HCT116 (cell line): Measurements from ENCODE around the gene RCAN2. TPM values are rescaled to one million over a fixed set of nuclear protein-coding genes. Genes with fewer than 3 reads are reported as not detected.

Experiments
- ATAC-seq: fragments of 200-7000 bp; cut with Tn5 transposase; 2 replicates; pipeline ENCODE4 v1.9.1; 2020; ENCODE audit warnings: mild to moderate bottlenecking, moderate library complexity
- BruUV-seq: library from RNA; stranded (reverse); fragments of 400-500 nt; replicated peaks from 2 replicates; lab custom pipeline; 2021; lab: Mats Ljungman, UMichigan
- CTCF ChIA-PET: fragments of 300-600 bp; sonication (Branson Sonifier 250); formaldehyde crosslinking; loops from one replicate; lab custom pipeline; 2021; ENCODE audit warnings: antibody characterized with exemption; lab: Charles Lee
- POLR2A ChIA-PET: fragments of 300-600, 350-600 bp; sonication (Branson Sonifier 250); formaldehyde crosslinking; loops from one replicate; lab custom pipeline; 2021; ENCODE audit warnings: antibody characterized with exemption; lab: Charles Lee
- RAD21 ChIA-PET, 2 experiments: fragments of 300-600 bp; sonication (Branson Sonifier 250); formaldehyde crosslinking; loops; one replicate each; lab custom pipeline; 2023; ENCODE audit warnings: low total read pairs in 2 of 2; ENCODE audit not compliant: uncharacterized antibody in 2 of 2, unreplicated experiment in 2 of 2, low non-redundant PET in 1 of 2; lab: Charles Lee
- DNase-seq: peaks from one replicate; pipeline ENCODE4 v3.0.0-alpha.2; 2010; ENCODE audit warnings: low read depth, low spot score
- H2AFZ ChIP-seq: fragments of 200-600 bp; shearing (Covaris generic), sonication (generic); 2 replicates; pipeline ENCODE4 v1.6.1; 2017; ENCODE audit warnings: low read depth, mixed run types, mixed read lengths, antibody characterized with exemption, low read length; ENCODE audit not compliant: poor library complexity, severe bottlenecking
- H3K27ac ChIP-seq: 2 replicates; pipeline ENCODE4 v1.5.1; 2012; ENCODE audit warnings: low read depth, low read length
- H3K27me3 ChIP-seq: fragments of 200-600 bp; sonication (generic); 2 replicates; pipeline ENCODE4 v1.6.1; 2016; ENCODE audit warnings: mixed run types, low read length, mixed read lengths; ENCODE audit not compliant: insufficient read depth
- H3K36me3 ChIP-seq, 2 experiments: fragments of 200-500 bp in 1 of 2; fragments of 200-600 bp in 1 of 2; sonication (Bioruptor generic) in 1 of 2; sonication (generic) in 1 of 2; 2 replicates each; pipeline versions ENCODE4 v1.5.1 to v1.6.1; 2014 to 2016; ENCODE audit warnings: low read length in 2 of 2, inconsistent platforms in 1 of 2, mixed read lengths in 1 of 2, mixed run types in 1 of 2; ENCODE audit not compliant: insufficient read depth in 2 of 2, control insufficient read depth in 1 of 2
- H3K4me1 ChIP-seq, 2 experiments: fragments of 200-600 bp in 1 of 2; sonication (generic) in 1 of 2; 2 replicates each; pipeline versions ENCODE4 v1.5.1 to v1.6.1; 2012 to 2017; ENCODE audit warnings: low read length in 2 of 2, inconsistent platforms in 1 of 2, mild to moderate bottlenecking in 1 of 2, mixed read lengths in 1 of 2, mixed run types in 1 of 2, moderate library complexity in 1 of 2; ENCODE audit not compliant: insufficient read depth in 2 of 2, control insufficient read depth in 1 of 2
- H3K4me2 ChIP-seq: fragments of 200-600 bp; sonication (generic); 2 replicates; pipeline ENCODE4 v1.6.1; 2017; ENCODE audit warnings: mixed run types, low read length, mixed read lengths
- H3K4me3 ChIP-seq, 2 experiments: fragments of 200-600 bp in 1 of 2; sonication (generic) in 1 of 2; replicated peaks in 1 of 2; 2 replicates each; pipeline ENCODE4 v1.5.1; 2011 to 2016; ENCODE audit warnings: low read length in 2 of 2, control low read depth in 1 of 2, low read depth in 1 of 2, mild to moderate bottlenecking in 1 of 2, mixed read lengths in 1 of 2, mixed run types in 1 of 2
- H3K79me2 ChIP-seq: fragments of 200-600 bp; sonication (generic); 2 replicates; pipeline ENCODE4 v1.6.1; 2017; ENCODE audit warnings: mild to moderate bottlenecking, mixed run types, low read length, moderate library complexity, mixed read lengths; ENCODE audit not compliant: insufficient read depth
- H3K9ac ChIP-seq: fragments of 200-600 bp; sonication (generic); 2 replicates; pipeline ENCODE4 v1.6.1; 2016; ENCODE audit warnings: low read length, mixed read lengths
- H3K9me2 ChIP-seq: fragments of 200-600 bp; sonication (generic), shearing (Covaris generic); 2 replicates; pipeline ENCODE4 v1.6.1; 2017; ENCODE audit warnings: mixed run types, mild to moderate bottlenecking, moderate library complexity; ENCODE audit not compliant: insufficient read depth
- H3K9me3 ChIP-seq, 2 experiments: fragments of 200-500 bp in 1 of 2; fragments of 200-600 bp in 1 of 2; sonication (Bioruptor generic) in 1 of 2; sonication (generic) in 1 of 2; 2 replicates each; pipeline ENCODE4 v1.6.1; 2014 to 2017; ENCODE audit warnings: low read length in 2 of 2, mixed read lengths in 2 of 2, inconsistent platforms in 1 of 2, low read depth in 1 of 2, mild to moderate bottlenecking in 1 of 2, mixed run types in 1 of 2, moderate library complexity in 1 of 2; ENCODE audit not compliant: control insufficient read depth in 1 of 2, insufficient read depth in 1 of 2
- H4K20me1 ChIP-seq: fragments of 200-600 bp; sonication (generic), shearing (Covaris generic); 2 replicates; pipeline ENCODE4 v1.6.1; 2017; ENCODE audit warnings: mixed run types, mild to moderate bottlenecking, moderate library complexity; ENCODE audit not compliant: insufficient read depth
- EGR1 ChIP-seq: IDR thresholded peaks from 2 replicates; pipeline ENCODE4 v1.6.1; 2012; ENCODE audit warnings: low read depth
- ELF1 ChIP-seq: IDR thresholded peaks from 2 replicates; pipeline ENCODE4 v1.6.1; 2012; ENCODE audit warnings: low read depth, borderline replicate concordance
- EZH2 ChIP-seq: fragments of 200-600 bp; sonication (generic); IDR thresholded peaks from 2 replicates; pipeline ENCODE4 v1.6.1; 2017; ENCODE audit warnings: antibody characterized with exemption, mixed run types
- JUND ChIP-seq: IDR thresholded peaks from 2 replicates; pipeline ENCODE4 v1.6.1; 2012
- POLR2A ChIP-seq: IDR thresholded peaks from 2 replicates; pipeline ENCODE4 v1.7.0; 2011; ENCODE audit warnings: borderline replicate concordance; ENCODE audit not compliant: insufficient read depth, insufficient read length; ENCODE audit errors: extremely low read depth
- SRF ChIP-seq: IDR thresholded peaks from 2 replicates; pipeline ENCODE4 v1.6.1; 2012; ENCODE audit warnings: low read depth
- TCF7L2 ChIP-seq: IDR thresholded peaks from 2 replicates; pipeline ENCODE4 v1.7.0; 2011; ENCODE audit warnings: borderline replicate concordance, inconsistent platforms; ENCODE audit not compliant: insufficient read depth, insufficient read length; ENCODE audit errors: extremely low read depth
- YY1 ChIP-seq: IDR thresholded peaks from 2 replicates; pipeline ENCODE4 v1.6.1; 2011; ENCODE audit warnings: low read length, low read depth, moderate library complexity, mild to moderate bottlenecking; ENCODE audit not compliant: insufficient replicate concordance; ENCODE audit errors: extremely low read depth
- ZFX ChIP-seq: fragments of 450-650 bp; IDR thresholded peaks from 2 replicates; pipeline ENCODE4 v1.6.1; 2017
- ZNF274 ChIP-seq: fragments of 200-500 bp; sonication (Bioruptor generic); IDR thresholded peaks from 2 replicates; pipeline ENCODE4 v1.6.1; 2014; ENCODE audit warnings: mild to moderate bottlenecking, low read depth, low read length, inconsistent platforms
- intact Hi-C: fragments of 100-400 bp; cut with micrococcal nuclease; formaldehyde crosslinking; loops from 2 replicates; pipeline ENCODE4 v1.10.0; 2022
- total RNA-seq: library from RNA; stranded (reverse); gene quantifications from one replicate; pipeline ENCODE4 v1.2.1, GENCODE V29; 2021; ENCODE audit not compliant: unreplicated experiment
- TF ChIP-seq, protein P1 (sequence below): IDR thresholded peaks from 2 replicates; pipeline ENCODE4 v1.6.1; 2011; ENCODE audit warnings: mild to moderate bottlenecking, low read length, moderate library complexity; ENCODE audit not compliant: insufficient replicate concordance; ENCODE audit errors: extremely low read depth
- TF ChIP-seq, protein P2 (sequence below): IDR thresholded peaks from 2 replicates; pipeline ENCODE4 v1.6.1; 2012
- TF ChIP-seq, protein P3 (sequence below): IDR thresholded peaks from 2 replicates; pipeline ENCODE4 v1.6.1; 2012
- TF ChIP-seq, protein P4 (sequence below): IDR thresholded peaks from 2 replicates; pipeline ENCODE4 v1.6.1; 2012; ENCODE audit warnings: low read depth

RCAN2 gene
- total RNA-seq, 1 experiment from 2014 or later = 0.57 TPM

DNA sequence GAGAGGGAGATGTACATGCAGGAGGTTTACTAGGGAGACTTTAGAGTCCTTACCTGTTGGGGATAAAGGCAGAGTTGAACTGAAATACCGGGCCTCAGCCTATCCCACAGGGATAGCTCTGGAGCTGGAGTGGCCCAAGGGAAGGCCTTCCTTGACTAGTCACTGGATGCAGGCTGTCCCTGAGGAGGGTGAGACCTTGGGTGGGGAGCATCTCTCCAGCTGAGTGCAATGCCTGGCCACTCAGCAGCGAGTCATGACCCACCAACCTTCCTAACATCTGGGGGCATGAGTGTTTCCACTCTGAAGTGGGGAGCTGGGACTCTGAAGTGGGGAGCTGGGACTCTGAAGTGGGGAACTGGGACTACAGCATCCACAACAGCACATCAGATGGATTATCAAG lies 274.4 kb downstream of the RCAN2 start:
- intact Hi-C loops = no loop called here
- 0 out of 2 replicates have a peak, but pooled peaks cover 4% of the 10 kb centered on the region for H3K27me3 ChIP-seq
- no peak overlapping the region for H3K4me3 ChIP-seq
- ChIA-PET RAD21 (no interaction called here), CTCF (no interaction called here), POLR2A (no interaction called here)
- no peak overlapping the region for H3K27ac ChIP-seq
- H3K4me1 ChIP-seq = no peaks in the 10 kb centered on the region
- no peak for TF ChIP-seq EZH2
- no peak for TF ChIP-seq POLR2A
- TF ChIP-seq, protein P1, sequence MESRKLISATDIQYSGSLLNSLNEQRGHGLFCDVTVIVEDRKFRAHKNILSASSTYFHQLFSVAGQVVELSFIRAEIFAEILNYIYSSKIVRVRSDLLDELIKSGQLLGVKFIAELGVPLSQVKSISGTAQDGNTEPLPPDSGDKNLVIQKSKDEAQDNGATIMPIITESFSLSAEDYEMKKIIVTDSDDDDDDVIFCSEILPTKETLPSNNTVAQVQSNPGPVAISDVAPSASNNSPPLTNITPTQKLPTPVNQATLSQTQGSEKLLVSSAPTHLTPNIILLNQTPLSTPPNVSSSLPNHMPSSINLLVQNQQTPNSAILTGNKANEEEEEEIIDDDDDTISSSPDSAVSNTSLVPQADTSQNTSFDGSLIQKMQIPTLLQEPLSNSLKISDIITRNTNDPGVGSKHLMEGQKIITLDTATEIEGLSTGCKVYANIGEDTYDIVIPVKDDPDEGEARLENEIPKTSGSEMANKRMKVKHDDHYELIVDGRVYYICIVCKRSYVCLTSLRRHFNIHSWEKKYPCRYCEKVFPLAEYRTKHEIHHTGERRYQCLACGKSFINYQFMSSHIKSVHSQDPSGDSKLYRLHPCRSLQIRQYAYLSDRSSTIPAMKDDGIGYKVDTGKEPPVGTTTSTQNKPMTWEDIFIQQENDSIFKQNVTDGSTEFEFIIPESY = no peak
- H3K36me3 ChIP-seq = no peaks in the 10 kb centered on the region
- no peaks in the 10 kb centered on the region for H3K9me2 ChIP-seq
- H4K20me1 ChIP-seq = no peaks in the 10 kb centered on the region
- H3K79me2 ChIP-seq = no peaks in the 10 kb centered on the region
- H3K9me3 ChIP-seq = no peaks in the 10 kb centered on the region
- ATAC-seq (no peak), DNase-seq (no peak)
- H2AFZ ChIP-seq = no peak overlapping the region
- BruUV-seq = no TSS peak
- H3K4me2 ChIP-seq = no peak overlapping the region
- H3K9ac ChIP-seq = no peak overlapping the region

DNA sequence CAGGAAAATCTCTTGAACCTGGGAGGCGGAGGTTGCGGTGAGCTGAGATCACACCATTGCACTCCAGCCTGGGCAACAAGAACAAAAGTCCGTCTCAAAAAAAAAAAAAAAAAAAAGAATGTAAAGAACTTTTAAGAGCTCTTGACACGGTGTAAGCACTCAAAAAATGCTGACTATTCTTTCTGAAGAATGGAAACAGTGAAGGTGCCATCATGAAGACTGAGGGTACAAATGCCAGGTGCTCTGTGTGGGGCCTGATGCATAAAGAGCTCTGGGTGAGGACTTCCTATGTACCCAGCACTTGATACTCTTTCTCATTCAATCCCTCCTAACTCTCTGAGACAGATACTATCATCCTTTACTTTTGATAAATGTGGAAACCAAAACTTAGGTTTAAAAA lies 275.5 kb downstream of the RCAN2 start:
- no peak overlapping the region for H3K4me2 ChIP-seq
- H4K20me1 ChIP-seq = no peaks in the 10 kb centered on the region
- no peaks in the 10 kb centered on the region for H3K4me1 ChIP-seq
- intact Hi-C loops = no loop called here
- H3K4me3 ChIP-seq = no peak overlapping the region
- ChIA-PET POLR2A (no interaction called here), CTCF (interaction anchor here (1.1 kb wide), 1 partner anchor 96 kb away, joined by 5 read pairs; no protein-coding TSS in a partner anchor), RAD21 (no interaction called here)
- H3K27ac ChIP-seq = no peak overlapping the region
- H3K9ac ChIP-seq = no peak overlapping the region
- no peaks in the 10 kb centered on the region for H3K36me3 ChIP-seq
- TF ChIP-seq YY1 = no peak
- TF ChIP-seq ZFX = no peak
- TF ChIP-seq ELF1 = no peak
- TF ChIP-seq JUND = no peak
- TF ChIP-seq, protein P2, sequence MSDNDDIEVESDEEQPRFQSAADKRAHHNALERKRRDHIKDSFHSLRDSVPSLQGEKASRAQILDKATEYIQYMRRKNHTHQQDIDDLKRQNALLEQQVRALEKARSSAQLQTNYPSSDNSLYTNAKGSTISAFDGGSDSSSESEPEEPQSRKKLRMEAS = no peak
- TF ChIP-seq ZNF274 = no peak
- TF ChIP-seq EGR1 = no peak
- TF ChIP-seq SRF = no peak
- TF ChIP-seq, protein P3, sequence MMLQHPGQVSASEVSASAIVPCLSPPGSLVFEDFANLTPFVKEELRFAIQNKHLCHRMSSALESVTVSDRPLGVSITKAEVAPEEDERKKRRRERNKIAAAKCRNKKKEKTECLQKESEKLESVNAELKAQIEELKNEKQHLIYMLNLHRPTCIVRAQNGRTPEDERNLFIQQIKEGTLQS = no peak
- TF ChIP-seq, protein P4, sequence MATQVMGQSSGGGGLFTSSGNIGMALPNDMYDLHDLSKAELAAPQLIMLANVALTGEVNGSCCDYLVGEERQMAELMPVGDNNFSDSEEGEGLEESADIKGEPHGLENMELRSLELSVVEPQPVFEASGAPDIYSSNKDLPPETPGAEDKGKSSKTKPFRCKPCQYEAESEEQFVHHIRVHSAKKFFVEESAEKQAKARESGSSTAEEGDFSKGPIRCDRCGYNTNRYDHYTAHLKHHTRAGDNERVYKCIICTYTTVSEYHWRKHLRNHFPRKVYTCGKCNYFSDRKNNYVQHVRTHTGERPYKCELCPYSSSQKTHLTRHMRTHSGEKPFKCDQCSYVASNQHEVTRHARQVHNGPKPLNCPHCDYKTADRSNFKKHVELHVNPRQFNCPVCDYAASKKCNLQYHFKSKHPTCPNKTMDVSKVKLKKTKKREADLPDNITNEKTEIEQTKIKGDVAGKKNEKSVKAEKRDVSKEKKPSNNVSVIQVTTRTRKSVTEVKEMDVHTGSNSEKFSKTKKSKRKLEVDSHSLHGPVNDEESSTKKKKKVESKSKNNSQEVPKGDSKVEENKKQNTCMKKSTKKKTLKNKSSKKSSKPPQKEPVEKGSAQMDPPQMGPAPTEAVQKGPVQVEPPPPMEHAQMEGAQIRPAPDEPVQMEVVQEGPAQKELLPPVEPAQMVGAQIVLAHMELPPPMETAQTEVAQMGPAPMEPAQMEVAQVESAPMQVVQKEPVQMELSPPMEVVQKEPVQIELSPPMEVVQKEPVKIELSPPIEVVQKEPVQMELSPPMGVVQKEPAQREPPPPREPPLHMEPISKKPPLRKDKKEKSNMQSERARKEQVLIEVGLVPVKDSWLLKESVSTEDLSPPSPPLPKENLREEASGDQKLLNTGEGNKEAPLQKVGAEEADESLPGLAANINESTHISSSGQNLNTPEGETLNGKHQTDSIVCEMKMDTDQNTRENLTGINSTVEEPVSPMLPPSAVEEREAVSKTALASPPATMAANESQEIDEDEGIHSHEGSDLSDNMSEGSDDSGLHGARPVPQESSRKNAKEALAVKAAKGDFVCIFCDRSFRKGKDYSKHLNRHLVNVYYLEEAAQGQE = no peak
- no peak for TF ChIP-seq EZH2
- TF ChIP-seq TCF7L2 = no peak
- no peak overlapping the region for H2AFZ ChIP-seq
- H3K9me3 ChIP-seq = no peaks in the 10 kb centered on the region
- no peaks in the 10 kb centered on the region for H3K9me2 ChIP-seq
- no peaks in the 10 kb centered on the region for H3K79me2 ChIP-seq
- no peak for DNase-seq
- no peak for ATAC-seq
- BruUV-seq = no TSS peak
- no peaks in the 10 kb centered on the region for H3K27me3 ChIP-seq
